Mucosa of stomach (tissue), 1 donor: ENCODE results near the gene ZNF592.

Source experiments
- H3K27me3 ChIP-seq: one replicate; pipeline ENCODE4 v1.7.0; 2013; ENCODE audit warnings: mild to moderate bottlenecking, low read length; ENCODE audit not compliant: control insufficient read depth, insufficient read depth
- H3K36me3 ChIP-seq: one replicate; pipeline ENCODE4 v1.7.0; 2013; ENCODE audit warnings: low read length; ENCODE audit not compliant: control insufficient read depth, insufficient read depth
- H3K4me1 ChIP-seq: one replicate; pipeline ENCODE4 v1.7.0; 2013; ENCODE audit warnings: mild to moderate bottlenecking, low read length; ENCODE audit not compliant: control insufficient read depth, insufficient read depth
- H3K4me3 ChIP-seq: one replicate; pipeline ENCODE4 v1.7.0; 2013; ENCODE audit warnings: low read length
- H3K9ac ChIP-seq: one replicate; pipeline ENCODE4 v1.7.0; 2013; ENCODE audit warnings: mild to moderate bottlenecking, low read length, moderate library complexity
- H3K9me3 ChIP-seq: one replicate; pipeline ENCODE4 v1.7.0; 2013; ENCODE audit warnings: mild to moderate bottlenecking, low read length, moderate library complexity; ENCODE audit not compliant: control insufficient read depth
- donor health status: Pancreatic carcinoma.

ZNF592 gene

GRCh38 chr15:84766461-84767035 is 18.2 kb downstream of the ZNF592 start:
- H3K36me3 ChIP-seq: peaks cover 7% of the 10 kb centered on the region
- peaks cover 16% of the 10 kb centered on the region for H3K4me1 ChIP-seq

GRCh38 chr15:84772031-84772430 is 23.6 kb downstream of the ZNF592 start:
- no peaks in the 10 kb centered on the region for H3K36me3 ChIP-seq
- H3K4me1 ChIP-seq: no peaks in the 10 kb centered on the region
- H3K4me3 ChIP-seq: no peak overlapping the region
- H3K27me3 ChIP-seq: no peaks in the 10 kb centered on the region
- H3K9ac ChIP-seq: no peak overlapping the region
- no peaks in the 10 kb centered on the region for H3K9me3 ChIP-seq

More at GRCh38 chr15:84766461-84767035, 18.2 kb downstream of the ZNF592 start:
- Histone ChIP-seq H3K4me3 (no peak overlapping the region), H3K27me3 (no peaks in the 10 kb centered on the region), H3K9me3 (no peaks in the 10 kb centered on the region), H3K9ac (no peak overlapping the region)

GRCh38 chr15:84772467-84772866 is 24.1 kb downstream of the ZNF592 start:
- Histone ChIP-seq H3K4me3 (no peak overlapping the region), H3K4me1 (no peaks in the 10 kb centered on the region), H3K9me3 (no peaks in the 10 kb centered on the region), H3K27me3 (no peaks in the 10 kb centered on the region), H3K36me3 (no peaks in the 10 kb centered on the region), H3K9ac (no peak overlapping the region)

GRCh38 chr15:84773716-84774115 is 25.3 kb downstream of the ZNF592 start:
- Histone ChIP-seq H3K4me1 (no peaks in the 10 kb centered on the region), H3K4me3 (no peak overlapping the region), H3K9ac (no peak overlapping the region), H3K9me3 (no peaks in the 10 kb centered on the region), H3K27me3 (no peaks in the 10 kb centered on the region), H3K36me3 (no peaks in the 10 kb centered on the region)

- Histone ChIP-seq H3K27me3 (no peaks in the 10 kb centered on the region), H3K36me3 (no peaks in the 10 kb centered on the region), H3K9me3 (no peaks in the 10 kb centered on the region), H3K4me3 (no peak overlapping the region), H3K9ac (no peak overlapping the region), H3K4me1 (no peaks in the 10 kb centered on the region)
Measured at GRCh38 chr15:84775867-84776449, 27.6 kb downstream of the ZNF592 start.

GRCh38 chr15:84778194-84778593 is 29.8 kb downstream of the ZNF592 start:
- Histone ChIP-seq H3K27me3 (no peaks in the 10 kb centered on the region), H3K9ac (no peak overlapping the region), H3K9me3 (no peaks in the 10 kb centered on the region), H3K4me1 (no peaks in the 10 kb centered on the region), H3K36me3 (no peaks in the 10 kb centered on the region), H3K4me3 (no peak overlapping the region)

- Histone ChIP-seq H3K4me1 (no peaks in the 10 kb centered on the region), H3K9me3 (no peaks in the 10 kb centered on the region), H3K9ac (no peak overlapping the region), H3K36me3 (peaks cover 5% of the 10 kb centered on the region), H3K4me3 (no peak overlapping the region), H3K27me3 (no peaks in the 10 kb centered on the region)
Measured at GRCh38 chr15:84780492-84780891, 32.1 kb downstream of the ZNF592 start.

GRCh38 chr15:84781495-84781894 is 33.1 kb downstream of the ZNF592 start:
- no peak overlapping the region for H3K9ac ChIP-seq
- no peak overlapping the region for H3K4me3 ChIP-seq

GRCh38 chr15:84782346-84782745 is 34.0 kb downstream of the ZNF592 start:
- H3K36me3 ChIP-seq: peaks cover 5% of the 10 kb centered on the region

More at GRCh38 chr15:84781495-84781894, 33.1 kb downstream of the ZNF592 start:
- H3K9me3 ChIP-seq: no peaks in the 10 kb centered on the region
- peaks cover 5% of the 10 kb centered on the region for H3K36me3 ChIP-seq
- no peaks in the 10 kb centered on the region for H3K4me1 ChIP-seq
- no peaks in the 10 kb centered on the region for H3K27me3 ChIP-seq

GRCh38 chr15:84783493-84784251 is 35.3 kb downstream of the ZNF592 start:
- Histone ChIP-seq H3K27me3 (no peaks in the 10 kb centered on the region), H3K36me3 (peaks cover 5% of the 10 kb centered on the region), H3K4me1 (no peaks in the 10 kb centered on the region)

More at GRCh38 chr15:84782346-84782745, 34.0 kb downstream of the ZNF592 start:
- no peak overlapping the region for H3K4me3 ChIP-seq
- H3K9ac ChIP-seq: no peak overlapping the region
- H3K9me3 ChIP-seq: no peaks in the 10 kb centered on the region
- no peaks in the 10 kb centered on the region for H3K27me3 ChIP-seq
- no peaks in the 10 kb centered on the region for H3K4me1 ChIP-seq

GRCh38 chr15:84784262-84784661 is 35.9 kb downstream of the ZNF592 start:
- H3K4me1 ChIP-seq: no peaks in the 10 kb centered on the region
- no peaks in the 10 kb centered on the region for H3K27me3 ChIP-seq
- peaks cover 5% of the 10 kb centered on the region for H3K36me3 ChIP-seq
- no peak overlapping the region for H3K4me3 ChIP-seq
- no peak overlapping the region for H3K9ac ChIP-seq
- H3K9me3 ChIP-seq: no peaks in the 10 kb centered on the region

More at GRCh38 chr15:84783493-84784251, 35.3 kb downstream of the ZNF592 start:
- Histone ChIP-seq H3K9ac (no peak overlapping the region), H3K4me3 (no peak overlapping the region), H3K9me3 (no peaks in the 10 kb centered on the region)

GRCh38 chr15:84785053-84785452 is 36.7 kb downstream of the ZNF592 start:
- H3K36me3 ChIP-seq: peaks cover 5% of the 10 kb centered on the region

More at GRCh38 chr15:84785053-84785452, 36.7 kb downstream of the ZNF592 start:
- Histone ChIP-seq H3K27me3 (no peaks in the 10 kb centered on the region), H3K9ac (no peak overlapping the region), H3K4me1 (no peaks in the 10 kb centered on the region), H3K9me3 (no peaks in the 10 kb centered on the region), H3K4me3 (no peak overlapping the region)
